Measurements from ENCODE around the gene AQP6. TPM values are rescaled to one million over a fixed set of nuclear protein-coding genes. Genes with fewer than 3 reads are reported as not detected.

The AQP6 gene
- total RNA-seq, 2 experiments from 2014 or later = not detected

GRCh38 chr12:49980501-49981349 is 8.0 kb downstream of the AQP6 start:
- Histone ChIP-seq H3K27ac (ENCODE audit: low read depth, low read length, poor library complexity, severe bottlenecking) (no peak overlapping the region), H3K9me3 (ENCODE audit: low read length) (no peaks in the 10 kb centered on the region), H2AFZ (ENCODE audit: low read length) (no peak overlapping the region), H3K36me3 (ENCODE audit: insufficient read depth, low read length) (peaks cover 13% of the 10 kb centered on the region), H3K79me2 (ENCODE audit: insufficient read depth, low read depth, low read length) (no peaks in the 10 kb centered on the region), H3K4me1 (ENCODE audit: insufficient read depth, low read length, poor library complexity, severe bottlenecking) (no peaks in the 10 kb centered on the region), H3K9me2 (ENCODE audit: insufficient read depth, low read length) (no peaks in the 10 kb centered on the region), H3K4me2 (ENCODE audit: low read length) (no peak overlapping the region), H4K20me1 (ENCODE audit: insufficient read depth, low read length) (no peaks in the 10 kb centered on the region), H3K4me3 (ENCODE audit: low read depth, low read length, poor library complexity, severe bottlenecking) (no peak overlapping the region)
- intact Hi-C loops (cut with micrococcal nuclease; ENCODE audit: unreplicated experiment) = no loop called here
- CTCF ChIA-PET (ENCODE audit: unreplicated experiment) = no interaction called here
- no peak for DNase-seq (ENCODE audit: low spot score)
- TF ChIP-seq EZH2phosphoT487 (IDR thresholded peaks at IDR 0.05; ENCODE audit: borderline replicate concordance, low read depth, low read length) (no peak), CTCF (conservative IDR thresholded peaks at IDR 0.05; ENCODE audit: low read length) (no peak)
- POLR2A ChIA-PET = interaction anchor here (1.5 kb wide), 1 partner anchor 23 kb away, joined by 4 read pairs; no protein-coding TSS in a partner anchor
- BruUV-seq (replicated peaks) = no TSS peak

GRCh38 chr12:49982246-49983087 is 9.7 kb downstream of the AQP6 start:
- Histone ChIP-seq H3K9me3 (ENCODE audit: low read length) (no peaks in the 10 kb centered on the region), H3K9me2 (ENCODE audit: insufficient read depth, low read length) (no peaks in the 10 kb centered on the region), H3K79me2 (ENCODE audit: insufficient read depth, low read depth, low read length) (no peaks in the 10 kb centered on the region), H3K36me3 (ENCODE audit: insufficient read depth, low read length) (peaks cover 28% of the 10 kb centered on the region), H3K4me2 (ENCODE audit: low read length) (no peak overlapping the region), H3K27ac (ENCODE audit: low read depth, low read length, poor library complexity, severe bottlenecking) (no peak overlapping the region), H2AFZ (ENCODE audit: low read length) (no peak overlapping the region), H4K20me1 (ENCODE audit: insufficient read depth, low read length) (no peaks in the 10 kb centered on the region), H3K4me1 (ENCODE audit: insufficient read depth, low read length, poor library complexity, severe bottlenecking) (no peaks in the 10 kb centered on the region), H3K4me3 (ENCODE audit: low read depth, low read length, poor library complexity, severe bottlenecking) (no peak overlapping the region)
- CTCF ChIA-PET (ENCODE audit: unreplicated experiment) = no interaction called here
- intact Hi-C loops (cut with micrococcal nuclease; ENCODE audit: unreplicated experiment) = no loop called here
- TF ChIP-seq EZH2phosphoT487 (IDR thresholded peaks at IDR 0.05; ENCODE audit: borderline replicate concordance, low read depth, low read length) (no peak), CTCF (conservative IDR thresholded peaks at IDR 0.05; ENCODE audit: low read length) (no peak)
- BruUV-seq (replicated peaks) = no TSS peak
- POLR2A ChIA-PET = interaction anchor here (0.6 to 1.3 kb wide), 4 partner anchors 12 to 102 kb away, joined by 3 to 7 read pairs (median 6); no protein-coding TSS in a partner anchor
- DNase-seq (ENCODE audit: low spot score) = no peak

Data from OCI-LY7 (cell line).